ENCODE results near the gene TOMM5.
"Not testable (repeated sequence)": the region's sequence is repeated elsewhere in the genome, so short reads cannot be mapped to it uniquely, and the experiment has no call there.

The TOMM5 gene

GRCh38 chr9:37611014-37611413, 18.6 kb upstream of the TOMM5 start:
- DNase-seq, result no peak

GRCh38 chr9:37609735-37610397, 17.5 kb upstream of the TOMM5 start:
- DNase-seq, result no peak

- no peak for DNase-seq
Observed at GRCh38 chr9:37608250-37608649, 15.9 kb upstream of the TOMM5 start.

GRCh38 chr9:37604296-37604695, 11.9 kb upstream of the TOMM5 start:
- no peak for DNase-seq

- no peak for DNase-seq
Observed at GRCh38 chr9:37602817-37603216, 10.4 kb upstream of the TOMM5 start.

GRCh38 chr9:37602061-37602460, 9.7 kb upstream of the TOMM5 start:
- DNase-seq, result not testable (repeated sequence)

GRCh38 chr9:37596504-37596903, 4.1 kb upstream of the TOMM5 start:
- DNase-seq, result no peak

GRCh38 chr9:37593883-37594448, 1.6 kb upstream of the TOMM5 start:
- DNase-seq, result no peak

- no peak for DNase-seq
Observed at GRCh38 chr9:37587521-37587920, 4.9 kb downstream of the TOMM5 start.

- no peak for DNase-seq
Observed at GRCh38 chr9:37583522-37584121, 8.8 kb downstream of the TOMM5 start.

GRCh38 chr9:37582548-37583157, 9.7 kb downstream of the TOMM5 start:
- no peak for DNase-seq

- DNase-seq, result peak; percentile 6 to 9
Observed at GRCh38 chr9:37575921-37576721, 16.3 kb downstream of the TOMM5 start, which contains the start of gene FBXO10. Gene FBXO10, minus strand, starts transcription at chr9:37576380. Its CDS starts 34,612 bp downstream, at chr9:37541768.

GRCh38 chr9:37575511-37575914, 16.9 kb downstream of the TOMM5 start:
- no peak for DNase-seq

GRCh38 chr9:37575001-37575400, 17.4 kb downstream of the TOMM5 start:
- DNase-seq, result no peak

GRCh38 chr9:37574241-37574721, 18.1 kb downstream of the TOMM5 start:
- no peak for DNase-seq

- DNase-seq, result no peak
Observed at GRCh38 chr9:37571282-37571681, 21.1 kb downstream of the TOMM5 start.

GRCh38 chr9:37566716-37567115, 25.7 kb downstream of the TOMM5 start:
- no peak for DNase-seq

- DNase-seq, result no peak
Observed at GRCh38 chr9:37565661-37566618, 26.5 kb downstream of the TOMM5 start.

GRCh38 chr9:37564916-37565315, 27.5 kb downstream of the TOMM5 start:
- DNase-seq, result no peak

- no peak for DNase-seq
Observed at GRCh38 chr9:37563806-37564513, 28.4 kb downstream of the TOMM5 start.

GRCh38 chr9:37562826-37563225, 29.6 kb downstream of the TOMM5 start:
- DNase-seq, result no peak

Measured in activated CD4-positive, alpha-beta T cell treated with anti-CD3 and anti-CD28 coated beads, Interleukin-2, amount 50 U/mL, for 4 hours (primary cell).